SK-N-SH (cell line): ENCODE measurements around the gene DLG4. TPM values are rescaled to one million over a fixed set of nuclear protein-coding genes. Genes with fewer than 3 reads are reported as not detected.

Experiments used
- CTCF ChIA-PET: fragments of 300-600, 350-600 bp; formaldehyde crosslinking; extraction: SDS; loops from one replicate; lab custom pipeline; 2021; lab: Yijun Ruan, JAX
- POLR2A ChIA-PET: fragments of 350-600 bp; sonication (Branson Sonifier 250); formaldehyde crosslinking; extraction: SDS; loops from one replicate; lab custom pipeline; 2020; ENCODE audit warnings: antibody characterized with exemption, inconsistent platforms; lab: Yijun Ruan, JAX
- DNase-seq: peaks from one replicate; pipeline ENCODE4 v3.0.0; 2012
- H2AFZ ChIP-seq: fragments of 200-600 bp; sonication (generic); 2 replicates; pipeline ENCODE4 v1.8.1; 2016; ENCODE audit warnings: antibody characterized with exemption, mild to moderate bottlenecking, low read depth
- H3F3A ChIP-seq: fragments of 200-600 bp; sonication (generic); replicated peaks from 2 replicates; pipeline ENCODE3; 2016; ENCODE audit warnings: antibody characterized with exemption, mild to moderate bottlenecking; ENCODE audit not compliant: insufficient read depth
- H3K27ac ChIP-seq, 2 experiments: fragments of 200-500 bp in 1 of 2; fragments of 200-600 bp in 1 of 2; sonication (Bioruptor generic) in 1 of 2; sonication (generic), shearing (Covaris generic) in 1 of 2; 2 replicates each; pipeline versions ENCODE4 v1.5.1 to v1.6.1; 2014 to 2016; ENCODE audit warnings: low read depth in 2 of 2, inconsistent platforms in 1 of 2, low read length in 1 of 2, mild to moderate bottlenecking in 1 of 2, mixed read lengths in 1 of 2
- H3K27me3 ChIP-seq: fragments of 200-600 bp; sonication (generic), shearing (Covaris generic); 2 replicates; pipeline ENCODE4 v1.6.1; 2016; ENCODE audit warnings: mixed run types; ENCODE audit not compliant: insufficient read depth
- H3K36me3 ChIP-seq, 2 experiments: fragments of 200-500 bp in 1 of 2; fragments of 200-600 bp in 1 of 2; sonication (Bioruptor generic) in 1 of 2; sonication (generic) in 1 of 2; replicated peaks in 1 of 2; 2 replicates each; pipeline versions ENCODE3 to v1.5.1; 2014 to 2016; ENCODE audit warnings: low read length in 1 of 2, mild to moderate bottlenecking in 1 of 2; ENCODE audit not compliant: insufficient read depth in 2 of 2, control insufficient read depth in 1 of 2
- H3K4me1 ChIP-seq, 2 experiments: fragments of 200-500 bp in 1 of 2; fragments of 200-600 bp in 1 of 2; sonication (Bioruptor generic) in 1 of 2; sonication (generic), shearing (Covaris generic) in 1 of 2; 2 replicates each; pipeline versions ENCODE4 v1.5.1 to v1.6.1; 2014 to 2016; ENCODE audit warnings: low read depth in 1 of 2, low read length in 1 of 2, mixed run types in 1 of 2; ENCODE audit not compliant: insufficient read depth in 2 of 2, control insufficient read depth in 1 of 2
- H3K4me2 ChIP-seq: fragments of 200-600 bp; sonication (generic), shearing (Covaris generic); 2 replicates; pipeline ENCODE4 v1.6.1; 2017; ENCODE audit warnings: mixed run types
- H3K4me3 ChIP-seq, 2 experiments: fragments of 200-500 bp in 1 of 2; fragments of 200-600 bp in 1 of 2; sonication (Bioruptor generic) in 1 of 2; sonication (generic), shearing (Covaris generic) in 1 of 2; 2 replicates each; pipeline versions ENCODE4 v1.5.1 to v1.8.1; 2014 to 2016; ENCODE audit warnings: low read depth in 2 of 2, inconsistent platforms in 1 of 2, low read length in 1 of 2, mild to moderate bottlenecking in 1 of 2, mixed read lengths in 1 of 2, moderate library complexity in 1 of 2
- H3K79me2 ChIP-seq: fragments of 200-600 bp; sonication (generic); 2 replicates; pipeline ENCODE4 v1.8.1; 2017; ENCODE audit warnings: mild to moderate bottlenecking; ENCODE audit not compliant: insufficient read depth
- H3K9ac ChIP-seq: fragments of 200-600 bp; sonication (generic); 2 replicates; pipeline ENCODE4 v1.6.1; 2017; ENCODE audit warnings: mixed run types
- H3K9me2 ChIP-seq: fragments of 200-600 bp; sonication (generic); 2 replicates; pipeline ENCODE4 v1.6.1; 2017; ENCODE audit warnings: mixed run types
- H3K9me3 ChIP-seq: fragments of 200-600 bp; sonication (generic); 2 replicates; pipeline ENCODE4 v1.6.1; 2017; ENCODE audit warnings: mixed run types, mild to moderate bottlenecking, moderate library complexity
- H4K20me1 ChIP-seq: fragments of 200-600 bp; sonication (generic); 2 replicates; pipeline ENCODE4 v1.6.1; 2017; ENCODE audit warnings: mild to moderate bottlenecking, mixed run types; ENCODE audit not compliant: insufficient read depth
- EZH2phosphoT487 ChIP-seq: fragments of 200-600 bp; sonication (generic); IDR thresholded peaks from 2 replicates; pipeline ENCODE4 v1.6.1; 2017; ENCODE audit warnings: low read depth, mixed run types, mild to moderate bottlenecking, antibody characterized with exemption, moderate library complexity, borderline replicate concordance
- FOSL2 ChIP-seq: IDR thresholded peaks from 2 replicates; pipeline ENCODE4 v1.4.0; 2012; ENCODE audit warnings: low read depth, mild to moderate bottlenecking, moderate library complexity, borderline replicate concordance
- FOXJ3 ChIP-seq: sonication (generic); formaldehyde crosslinking; IDR thresholded peaks from 2 replicates; pipeline ENCODE4 v1.5.1; 2020; ENCODE audit warnings: mild to moderate bottlenecking, missing genetic modification reagents
- GABPA ChIP-seq: IDR thresholded peaks from 2 replicates; pipeline ENCODE4 v1.4.0; 2012; ENCODE audit warnings: low read depth, mild to moderate bottlenecking
- GATA2 ChIP-seq: sonication (generic); formaldehyde crosslinking; IDR thresholded peaks from 2 replicates; pipeline ENCODE4 v1.5.0; 2020; ENCODE audit warnings: mild to moderate bottlenecking, missing genetic modification reagents
- POLR2AphosphoS5 ChIP-seq: IDR thresholded peaks from 2 replicates; pipeline ENCODE4 v1.6.1; 2012; ENCODE audit warnings: low read depth, low read length
- RCOR1 ChIP-seq: fragments of 150-350 bp; IDR thresholded peaks from 2 replicates; pipeline ENCODE4 v1.6.1; 2017; ENCODE audit warnings: antibody characterized with exemption, low read length
- RFX5 ChIP-seq: IDR thresholded peaks from 2 replicates; pipeline ENCODE4 v1.6.1; 2012; ENCODE audit warnings: mild to moderate bottlenecking, improper control_type of control experiment, low read length
- RXRA ChIP-seq: IDR thresholded peaks from 2 replicates; pipeline ENCODE4 v1.4.0; 2012; ENCODE audit warnings: low read depth, mild to moderate bottlenecking, borderline replicate concordance
- SIN3A ChIP-seq: IDR thresholded peaks from 2 replicates; pipeline ENCODE4 v1.6.1; 2012; ENCODE audit warnings: low read depth, mild to moderate bottlenecking, low read length, moderate library complexity, borderline replicate concordance
- TAF1 ChIP-seq: IDR thresholded peaks from 2 replicates; pipeline ENCODE4 v1.6.1; 2012; ENCODE audit warnings: low read depth, mild to moderate bottlenecking, low read length, moderate library complexity, borderline replicate concordance
- YY1 ChIP-seq: IDR thresholded peaks from 2 replicates; pipeline ENCODE4 v1.4.0; 2012; ENCODE audit warnings: low read depth, mild to moderate bottlenecking
- WGBS: methylation state at CpG from one replicate; pipeline ENCODE4 v1.1.6; 2017; ENCODE audit warnings: low lambda C conversion rate; 5-methylcytosine and 5-hydroxymethylcytosine counted together
- polyA plus RNA-seq, 3 experiments: library from polyadenylated mRNA; depleted of rRNA; stranded (reverse); fragments of >200 nt; gene quantifications; 2 replicates each; pipeline ENCODE4 v1.2.3, GENCODE V29; 2012
- TF ChIP-seq, protein P1 (sequence below): IDR thresholded peaks from 2 replicates; pipeline ENCODE4 v1.4.0; 2012; ENCODE audit warnings: low read depth, borderline replicate concordance
- TF ChIP-seq, protein P2 (sequence below): fragments of 150-350 bp; IDR thresholded peaks from 2 replicates; pipeline ENCODE4 v1.6.1; 2016; ENCODE audit warnings: mild to moderate bottlenecking, low read depth, low read length
- TF ChIP-seq, protein P3 (sequence below): IDR thresholded peaks from 2 replicates; pipeline ENCODE4; 2012
- TF ChIP-seq, protein P4 (sequence below): IDR thresholded peaks from 2 replicates; pipeline ENCODE4 v1.4.0; 2012; ENCODE audit warnings: low read depth, borderline replicate concordance
- TF ChIP-seq, protein P5 (sequence below): IDR thresholded peaks from 2 replicates; pipeline ENCODE4 v1.4.0; 2012; ENCODE audit warnings: low read depth

DLG4 gene
- polyA plus RNA-seq, 1 of the 3 experiments (the other 2 are of a cell fraction): 30.5 TPM

DNA sequence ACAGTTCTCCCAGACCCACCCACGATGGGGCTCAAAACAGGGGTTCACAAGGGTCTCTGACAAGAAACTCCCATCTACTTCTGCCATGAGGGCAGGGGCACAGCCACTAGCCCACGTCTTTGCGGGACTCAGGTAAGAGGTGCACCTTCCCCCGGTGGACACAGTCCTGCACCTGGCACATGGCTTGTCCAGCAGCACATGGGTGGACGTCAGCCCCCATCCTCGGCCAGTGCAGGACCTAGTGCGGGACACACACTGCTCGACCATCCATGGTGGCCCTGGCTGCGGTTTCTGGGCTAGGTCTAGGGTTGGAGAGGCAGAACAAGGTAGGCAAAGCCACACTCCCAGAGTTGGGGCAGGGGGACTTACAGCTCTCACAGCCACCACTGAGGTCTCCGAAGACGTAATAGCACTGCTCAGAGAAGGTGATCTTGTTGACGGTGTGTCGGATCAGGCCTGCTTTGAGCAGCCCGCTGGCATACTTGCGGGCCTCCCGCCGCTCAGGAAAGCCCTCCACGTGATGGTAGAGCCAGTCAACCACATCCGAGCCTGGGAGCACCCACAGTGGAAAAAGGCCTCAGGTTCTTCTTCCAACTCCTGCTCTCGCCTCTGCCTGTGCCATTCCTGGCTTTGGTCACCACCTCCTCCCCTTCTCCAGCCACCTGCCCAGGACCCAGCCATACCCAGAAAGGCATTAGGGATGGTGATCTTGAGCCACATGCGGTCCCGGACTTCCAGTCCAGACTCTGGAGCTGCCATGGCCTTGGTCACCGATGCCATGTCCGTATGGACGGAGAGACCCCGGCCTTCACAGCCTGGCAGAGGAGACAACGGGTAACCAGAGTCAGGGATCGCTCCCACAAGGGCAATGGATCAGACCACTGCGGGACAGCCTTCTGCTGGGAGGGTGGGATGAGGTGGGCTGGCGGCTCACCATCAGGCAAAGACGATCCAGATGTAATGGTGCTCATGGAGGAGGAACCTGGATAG is 7.4 kb upstream of the DLG4 start:
- Histone ChIP-seq H3K27me3 (no peaks in the 10 kb centered on the region), H4K20me1 (peaks cover 22% of the 10 kb centered on the region), H3K4me1 (peaks cover 3 to 6% of the 10 kb centered on the region in 2 experiments; a peak in 2 of 4 replicates), H3K4me3 (no peak overlapping the region), H3F3A (peaks cover 15% of the 10 kb centered on the region), H3K36me3 (peaks cover 42 to 84% of the 10 kb centered on the region in 2 experiments), H3K4me2 (no peak overlapping the region)
- POLR2A ChIA-PET: no interaction called here
- DNase-seq: no peak
- WGBS: 93% methylated on average over 26 of the region's 31 CpGs
- no peak for TF ChIP-seq SIN3A
- TF ChIP-seq, protein P1, sequence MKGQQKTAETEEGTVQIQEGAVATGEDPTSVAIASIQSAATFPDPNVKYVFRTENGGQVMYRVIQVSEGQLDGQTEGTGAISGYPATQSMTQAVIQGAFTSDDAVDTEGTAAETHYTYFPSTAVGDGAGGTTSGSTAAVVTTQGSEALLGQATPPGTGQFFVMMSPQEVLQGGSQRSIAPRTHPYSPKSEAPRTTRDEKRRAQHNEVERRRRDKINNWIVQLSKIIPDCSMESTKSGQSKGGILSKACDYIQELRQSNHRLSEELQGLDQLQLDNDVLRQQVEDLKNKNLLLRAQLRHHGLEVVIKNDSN: no peak
- TF ChIP-seq RCOR1: no peak
- TF ChIP-seq, protein P2, sequence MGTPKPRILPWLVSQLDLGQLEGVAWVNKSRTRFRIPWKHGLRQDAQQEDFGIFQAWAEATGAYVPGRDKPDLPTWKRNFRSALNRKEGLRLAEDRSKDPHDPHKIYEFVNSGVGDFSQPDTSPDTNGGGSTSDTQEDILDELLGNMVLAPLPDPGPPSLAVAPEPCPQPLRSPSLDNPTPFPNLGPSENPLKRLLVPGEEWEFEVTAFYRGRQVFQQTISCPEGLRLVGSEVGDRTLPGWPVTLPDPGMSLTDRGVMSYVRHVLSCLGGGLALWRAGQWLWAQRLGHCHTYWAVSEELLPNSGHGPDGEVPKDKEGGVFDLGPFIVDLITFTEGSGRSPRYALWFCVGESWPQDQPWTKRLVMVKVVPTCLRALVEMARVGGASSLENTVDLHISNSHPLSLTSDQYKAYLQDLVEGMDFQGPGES: no peak
- TF ChIP-seq, protein P3, sequence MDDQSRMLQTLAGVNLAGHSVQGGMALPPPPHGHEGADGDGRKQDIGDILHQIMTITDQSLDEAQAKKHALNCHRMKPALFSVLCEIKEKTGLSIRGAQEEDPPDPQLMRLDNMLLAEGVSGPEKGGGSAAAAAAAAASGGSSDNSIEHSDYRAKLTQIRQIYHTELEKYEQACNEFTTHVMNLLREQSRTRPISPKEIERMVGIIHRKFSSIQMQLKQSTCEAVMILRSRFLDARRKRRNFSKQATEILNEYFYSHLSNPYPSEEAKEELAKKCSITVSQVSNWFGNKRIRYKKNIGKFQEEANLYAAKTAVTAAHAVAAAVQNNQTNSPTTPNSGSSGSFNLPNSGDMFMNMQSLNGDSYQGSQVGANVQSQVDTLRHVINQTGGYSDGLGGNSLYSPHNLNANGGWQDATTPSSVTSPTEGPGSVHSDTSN: no peak
- TF ChIP-seq EZH2phosphoT487: no peak
- TF ChIP-seq GATA2 (CRISPR knock-in tag): no peak
- no peak for TF ChIP-seq FOSL2
- TF ChIP-seq, protein P4, sequence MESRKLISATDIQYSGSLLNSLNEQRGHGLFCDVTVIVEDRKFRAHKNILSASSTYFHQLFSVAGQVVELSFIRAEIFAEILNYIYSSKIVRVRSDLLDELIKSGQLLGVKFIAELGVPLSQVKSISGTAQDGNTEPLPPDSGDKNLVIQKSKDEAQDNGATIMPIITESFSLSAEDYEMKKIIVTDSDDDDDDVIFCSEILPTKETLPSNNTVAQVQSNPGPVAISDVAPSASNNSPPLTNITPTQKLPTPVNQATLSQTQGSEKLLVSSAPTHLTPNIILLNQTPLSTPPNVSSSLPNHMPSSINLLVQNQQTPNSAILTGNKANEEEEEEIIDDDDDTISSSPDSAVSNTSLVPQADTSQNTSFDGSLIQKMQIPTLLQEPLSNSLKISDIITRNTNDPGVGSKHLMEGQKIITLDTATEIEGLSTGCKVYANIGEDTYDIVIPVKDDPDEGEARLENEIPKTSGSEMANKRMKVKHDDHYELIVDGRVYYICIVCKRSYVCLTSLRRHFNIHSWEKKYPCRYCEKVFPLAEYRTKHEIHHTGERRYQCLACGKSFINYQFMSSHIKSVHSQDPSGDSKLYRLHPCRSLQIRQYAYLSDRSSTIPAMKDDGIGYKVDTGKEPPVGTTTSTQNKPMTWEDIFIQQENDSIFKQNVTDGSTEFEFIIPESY: no peak
- TF ChIP-seq YY1: no peak
- TF ChIP-seq GABPA: no peak
- no peak for TF ChIP-seq RFX5
- TF ChIP-seq FOXJ3 (CRISPR knock-in tag): no peak
- TF ChIP-seq, protein P5, sequence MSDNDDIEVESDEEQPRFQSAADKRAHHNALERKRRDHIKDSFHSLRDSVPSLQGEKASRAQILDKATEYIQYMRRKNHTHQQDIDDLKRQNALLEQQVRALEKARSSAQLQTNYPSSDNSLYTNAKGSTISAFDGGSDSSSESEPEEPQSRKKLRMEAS: no peak
- TF ChIP-seq RXRA: no peak
- no peak for TF ChIP-seq TAF1
- no peak for TF ChIP-seq POLR2AphosphoS5
- TF ChIP-seq, all 33 proteins: peak for 0
- CTCF ChIA-PET: interaction anchor here (1.0 kb wide), 1 partner anchor 70 kb away, joined by 5 read pairs; no protein-coding TSS in a partner anchor
- Histone ChIP-seq H2AFZ (no peak overlapping the region), H3K9me3 (no peaks in the 10 kb centered on the region), H3K27ac (no peak overlapping the region), H3K9me2 (no peaks in the 10 kb centered on the region), H3K79me2 (peaks cover 26% of the 10 kb centered on the region), H3K9ac (no peak overlapping the region)
